DOHH2 (cell line): Measurements from ENCODE around the gene PTPRN2.

Source experiments
- EZH2phosphoT487 ChIP-seq: fragments of 200-600 bp; sonication (generic); IDR thresholded peaks from 2 replicates; pipeline ENCODE4 v1.6.1; 2017; ENCODE audit warnings: borderline replicate concordance, mild to moderate bottlenecking, antibody characterized with exemption, low read length, moderate library complexity, mixed read lengths
- TF ChIP-seq, protein P1 (sequence below): fragments of 200-600 bp; sonication (generic); IDR thresholded peaks from one replicate; pipeline ENCODE4 v1.5.1; 2014; ENCODE audit warnings: antibody characterized with exemption, mild to moderate bottlenecking, low read depth, low read length; ENCODE audit not compliant: poor library complexity, severe bottlenecking

DNA sequence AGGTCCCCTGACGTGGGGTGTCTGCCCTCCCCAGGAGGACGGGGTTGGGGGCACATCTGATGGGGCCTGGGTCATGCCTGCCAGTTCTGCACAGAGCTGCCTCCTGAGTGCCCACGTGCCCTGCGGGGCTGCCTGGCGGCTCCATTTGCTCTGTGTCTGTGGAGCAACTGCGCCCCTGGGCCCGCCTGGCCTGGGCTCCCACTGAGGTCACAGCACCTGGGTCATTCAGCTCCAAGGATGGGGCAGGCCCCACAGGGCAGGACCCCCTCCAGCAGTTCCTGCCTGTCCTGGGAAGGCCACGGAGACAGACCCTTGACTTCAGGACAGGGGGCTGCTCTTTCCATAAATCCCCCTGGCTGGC lies 590.6 kb downstream of the PTPRN2 start:
- TF ChIP-seq, protein P1, sequence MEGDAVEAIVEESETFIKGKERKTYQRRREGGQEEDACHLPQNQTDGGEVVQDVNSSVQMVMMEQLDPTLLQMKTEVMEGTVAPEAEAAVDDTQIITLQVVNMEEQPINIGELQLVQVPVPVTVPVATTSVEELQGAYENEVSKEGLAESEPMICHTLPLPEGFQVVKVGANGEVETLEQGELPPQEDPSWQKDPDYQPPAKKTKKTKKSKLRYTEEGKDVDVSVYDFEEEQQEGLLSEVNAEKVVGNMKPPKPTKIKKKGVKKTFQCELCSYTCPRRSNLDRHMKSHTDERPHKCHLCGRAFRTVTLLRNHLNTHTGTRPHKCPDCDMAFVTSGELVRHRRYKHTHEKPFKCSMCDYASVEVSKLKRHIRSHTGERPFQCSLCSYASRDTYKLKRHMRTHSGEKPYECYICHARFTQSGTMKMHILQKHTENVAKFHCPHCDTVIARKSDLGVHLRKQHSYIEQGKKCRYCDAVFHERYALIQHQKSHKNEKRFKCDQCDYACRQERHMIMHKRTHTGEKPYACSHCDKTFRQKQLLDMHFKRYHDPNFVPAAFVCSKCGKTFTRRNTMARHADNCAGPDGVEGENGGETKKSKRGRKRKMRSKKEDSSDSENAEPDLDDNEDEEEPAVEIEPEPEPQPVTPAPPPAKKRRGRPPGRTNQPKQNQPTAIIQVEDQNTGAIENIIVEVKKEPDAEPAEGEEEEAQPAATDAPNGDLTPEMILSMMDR, result no peak
- no peak for TF ChIP-seq EZH2phosphoT487
